RWPE2 (cell line): ENCODE data around the gene PRKG1.

Experiments
- ATAC-seq: fragments of 200-7000 bp; cut with Tn5 transposase; 3 replicates; pipeline ENCODE4 v1.9.1; 2021; ENCODE audit warnings: low read depth
- DNase-seq: peaks from one replicate; pipeline ENCODE4 v3.0.0-alpha.2; 2020; ENCODE audit warnings: low spot score
- H3K27ac ChIP-seq: fragments of 450-650 bp; 2 replicates; pipeline ENCODE4 v1.5.1; 2017; ENCODE audit warnings: mild to moderate bottlenecking; ENCODE audit not compliant: poor library complexity, severe bottlenecking
- H3K27me3 ChIP-seq: fragments of 250-450 bp; sonication (Bioruptor Pico); 2 replicates; pipeline ENCODE4 v1.5.1; 2021; ENCODE audit warnings: mild to moderate bottlenecking, moderate library complexity; ENCODE audit not compliant: insufficient read depth, poor library complexity, severe bottlenecking
- H3K36me3 ChIP-seq: fragments of 250-450 bp; sonication (Bioruptor Pico); 2 replicates; pipeline ENCODE4 v1.5.1; 2020; ENCODE audit warnings: low read depth, mild to moderate bottlenecking, moderate library complexity
- H3K4me1 ChIP-seq: fragments of 250-450 bp; sonication (Bioruptor Pico); 2 replicates; pipeline ENCODE4 v1.5.1; 2021; ENCODE audit warnings: mild to moderate bottlenecking, moderate library complexity; ENCODE audit not compliant: insufficient read depth, poor library complexity, severe bottlenecking
- H3K4me3 ChIP-seq: fragments of 250-450 bp; sonication (Bioruptor Pico); 2 replicates; pipeline ENCODE4 v1.5.1; 2021; ENCODE audit warnings: mild to moderate bottlenecking, moderate library complexity; ENCODE audit not compliant: severe bottlenecking
- H3K9me3 ChIP-seq: fragments of 250-450 bp; sonication (Bioruptor Pico); 2 replicates; pipeline ENCODE4 v1.5.1; 2021; ENCODE audit warnings: mild to moderate bottlenecking, moderate library complexity; ENCODE audit not compliant: severe bottlenecking
- TF ChIP-seq, protein P1 (sequence below): fragments of 450-650 bp; IDR thresholded peaks from one replicate; pipeline ENCODE4 v1.5.1; 2017; ENCODE audit warnings: mild to moderate bottlenecking, moderate library complexity; ENCODE audit not compliant: poor library complexity, severe bottlenecking

PRKG1 gene

DNA sequence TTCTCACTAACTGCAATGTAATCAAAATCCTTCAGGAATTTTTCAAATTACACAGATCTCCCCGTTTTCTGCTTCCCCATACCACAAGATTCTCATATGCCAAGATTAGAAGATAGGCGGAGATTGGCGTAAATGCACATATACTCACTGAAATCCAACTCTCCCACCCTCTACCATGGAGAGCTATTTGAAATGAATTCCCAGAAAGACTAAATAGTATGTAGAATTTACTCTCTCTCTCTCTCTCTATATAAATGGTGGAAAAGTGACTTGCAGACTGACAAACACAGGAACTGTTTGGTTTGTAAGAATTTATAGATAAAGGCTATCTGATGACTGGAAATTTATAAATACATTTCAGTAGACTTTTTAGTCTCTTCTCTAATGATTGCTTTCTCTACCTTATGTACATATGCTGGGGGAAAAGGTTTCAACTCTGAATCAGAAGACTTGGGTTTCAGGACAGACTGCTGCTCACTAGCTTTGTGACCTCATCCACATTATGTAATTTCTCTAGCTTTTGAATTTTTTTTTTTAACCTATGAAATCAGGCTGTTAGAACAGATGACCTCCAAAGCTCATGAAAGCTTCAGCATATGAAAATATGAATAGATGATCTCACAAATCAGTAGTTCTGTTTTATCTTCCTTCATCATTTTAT lies 692.9 kb downstream of the PRKG1 start:
- DNase-seq: no peak
- ATAC-seq: no peak
- no peaks in the 10 kb centered on the region for H3K36me3 ChIP-seq

DNA sequence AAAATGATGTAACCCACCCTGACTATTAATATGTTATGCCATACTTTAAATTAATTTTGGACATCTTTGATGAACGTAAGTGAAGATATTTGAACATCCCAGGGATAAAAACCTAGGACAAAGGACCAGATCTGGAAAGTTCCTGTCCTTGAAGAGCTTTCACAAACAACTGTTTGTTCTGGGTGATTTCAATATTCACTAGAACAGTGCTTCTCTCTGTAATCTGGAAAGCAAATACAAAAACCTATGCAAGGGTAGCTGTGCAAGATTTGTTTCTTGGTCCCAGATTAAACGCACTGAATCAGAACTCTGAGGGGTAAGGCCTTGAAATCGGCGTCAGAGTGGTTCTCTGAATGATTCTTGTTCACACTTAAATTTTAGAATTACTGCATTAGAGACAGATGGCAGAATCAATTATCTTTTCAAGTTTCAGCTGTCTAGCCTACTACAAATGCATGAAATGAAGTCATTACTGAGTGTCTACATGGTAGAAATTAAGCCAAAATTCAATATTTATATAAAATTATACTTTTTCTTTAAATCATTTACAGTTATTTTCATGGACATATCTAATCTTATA lies 694.7 kb downstream of the PRKG1 start:
- ATAC-seq: no peak
- no peaks in the 10 kb centered on the region for H3K4me1 ChIP-seq
- no peaks in the 10 kb centered on the region for H3K9me3 ChIP-seq
- H3K27me3 ChIP-seq: no peaks in the 10 kb centered on the region
- H3K4me3 ChIP-seq: no peak overlapping the region
- no peak overlapping the region for H3K27ac ChIP-seq
- no peak for DNase-seq
- H3K36me3 ChIP-seq: no peaks in the 10 kb centered on the region
- TF ChIP-seq, protein P1, sequence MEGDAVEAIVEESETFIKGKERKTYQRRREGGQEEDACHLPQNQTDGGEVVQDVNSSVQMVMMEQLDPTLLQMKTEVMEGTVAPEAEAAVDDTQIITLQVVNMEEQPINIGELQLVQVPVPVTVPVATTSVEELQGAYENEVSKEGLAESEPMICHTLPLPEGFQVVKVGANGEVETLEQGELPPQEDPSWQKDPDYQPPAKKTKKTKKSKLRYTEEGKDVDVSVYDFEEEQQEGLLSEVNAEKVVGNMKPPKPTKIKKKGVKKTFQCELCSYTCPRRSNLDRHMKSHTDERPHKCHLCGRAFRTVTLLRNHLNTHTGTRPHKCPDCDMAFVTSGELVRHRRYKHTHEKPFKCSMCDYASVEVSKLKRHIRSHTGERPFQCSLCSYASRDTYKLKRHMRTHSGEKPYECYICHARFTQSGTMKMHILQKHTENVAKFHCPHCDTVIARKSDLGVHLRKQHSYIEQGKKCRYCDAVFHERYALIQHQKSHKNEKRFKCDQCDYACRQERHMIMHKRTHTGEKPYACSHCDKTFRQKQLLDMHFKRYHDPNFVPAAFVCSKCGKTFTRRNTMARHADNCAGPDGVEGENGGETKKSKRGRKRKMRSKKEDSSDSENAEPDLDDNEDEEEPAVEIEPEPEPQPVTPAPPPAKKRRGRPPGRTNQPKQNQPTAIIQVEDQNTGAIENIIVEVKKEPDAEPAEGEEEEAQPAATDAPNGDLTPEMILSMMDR: no peak

More for the DNA sequence above, 692.9 kb downstream of the PRKG1 start:
- H3K4me3 ChIP-seq: no peak overlapping the region
- H3K4me1 ChIP-seq: no peaks in the 10 kb centered on the region
- no peaks in the 10 kb centered on the region for H3K9me3 ChIP-seq
- H3K27ac ChIP-seq: no peak overlapping the region
- TF ChIP-seq, protein P1: no peak
- no peaks in the 10 kb centered on the region for H3K27me3 ChIP-seq

DNA sequence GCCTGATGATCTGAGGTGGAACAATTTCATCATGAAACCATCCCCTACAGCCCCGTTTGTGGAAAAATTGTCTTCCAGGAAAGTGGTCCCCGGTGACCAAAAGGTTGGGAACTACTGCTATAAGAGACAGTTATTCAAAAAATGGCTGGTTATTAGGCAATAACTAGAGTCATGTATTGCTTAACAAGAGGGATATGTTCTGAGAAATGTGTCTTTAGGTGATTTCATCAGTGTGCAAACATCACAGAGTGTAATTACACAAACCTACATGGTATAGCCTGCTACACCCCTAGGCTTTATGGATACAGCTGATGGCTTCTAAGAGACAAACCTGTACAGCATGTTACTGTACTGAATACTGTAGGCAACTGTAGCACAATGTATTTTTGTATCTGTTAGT lies 696.4 kb downstream of the PRKG1 start:
- no peak for DNase-seq
- H3K36me3 ChIP-seq: no peaks in the 10 kb centered on the region
- no peaks in the 10 kb centered on the region for H3K9me3 ChIP-seq
- no peaks in the 10 kb centered on the region for H3K27me3 ChIP-seq
- H3K27ac ChIP-seq: no peak overlapping the region
- H3K4me3 ChIP-seq: no peak overlapping the region
- no peaks in the 10 kb centered on the region for H3K4me1 ChIP-seq
- TF ChIP-seq, protein P1: no peak
- ATAC-seq: no peak; the same call in 2 of the 3 replicates

DNA sequence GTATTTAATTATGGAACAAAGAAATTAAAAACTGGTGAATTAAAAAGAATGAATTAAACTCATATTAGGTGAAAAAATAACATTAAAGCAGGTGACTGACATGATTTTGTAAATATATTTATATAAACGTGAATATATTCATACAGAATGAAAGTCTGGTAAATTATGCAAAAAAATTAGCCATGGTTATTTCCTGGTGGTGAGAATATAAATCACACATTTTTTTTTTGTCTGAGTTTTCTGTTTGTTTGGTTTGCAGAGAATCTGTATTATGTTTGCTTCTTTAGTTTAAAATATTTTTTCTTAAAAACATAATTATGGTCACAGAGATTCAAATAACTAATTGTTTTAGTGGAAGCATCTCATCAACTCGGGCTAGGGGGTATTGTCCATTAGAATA lies 698.1 kb downstream of the PRKG1 start:
- no peak for DNase-seq
- ATAC-seq: no peak
- TF ChIP-seq, protein P1: no peak

DNA sequence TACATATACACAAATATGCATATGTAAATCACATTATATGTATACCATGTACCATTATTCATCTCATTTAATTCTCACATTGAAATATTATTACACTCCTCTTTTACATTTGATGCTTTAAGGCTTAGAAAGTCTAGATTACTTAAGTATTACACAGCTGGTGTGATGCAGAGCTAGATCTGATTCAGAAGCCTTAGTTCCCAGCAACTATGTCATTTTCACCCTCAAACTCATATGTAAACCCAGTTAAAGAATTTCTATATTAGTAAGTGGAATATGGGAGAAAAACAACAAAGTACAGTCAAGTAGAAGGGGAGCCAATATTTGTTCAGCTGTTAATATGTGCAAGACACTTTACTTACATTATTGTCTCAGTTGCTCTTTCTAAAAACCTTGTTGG lies 699.4 kb downstream of the PRKG1 start:
- no peaks in the 10 kb centered on the region for H3K27me3 ChIP-seq
- no peaks in the 10 kb centered on the region for H3K36me3 ChIP-seq
- no peaks in the 10 kb centered on the region for H3K4me1 ChIP-seq
- no peak for ATAC-seq
- no peaks in the 10 kb centered on the region for H3K9me3 ChIP-seq
- TF ChIP-seq, protein P1: no peak
- no peak for DNase-seq
- H3K4me3 ChIP-seq: no peak overlapping the region
- H3K27ac ChIP-seq: no peak overlapping the region

More for the DNA sequence above, 698.1 kb downstream of the PRKG1 start:
- H3K27me3 ChIP-seq: no peaks in the 10 kb centered on the region
- no peaks in the 10 kb centered on the region for H3K9me3 ChIP-seq
- H3K4me3 ChIP-seq: no peak overlapping the region
- H3K4me1 ChIP-seq: no peaks in the 10 kb centered on the region
- H3K27ac ChIP-seq: no peak overlapping the region
- H3K36me3 ChIP-seq: no peaks in the 10 kb centered on the region
